SK-N-DZ (cell line): Measurements from ENCODE around the gene SLIT1. TPM values are rescaled to one million over a fixed set of nuclear protein-coding genes. Genes with fewer than 3 reads are reported as not detected.

Experiments
- DNase-seq: peaks from one replicate; pipeline ENCODE4 v3.0.0-alpha.2; 2015; ENCODE audit warnings: low spot score
- polyA plus RNA-seq, 2 experiments: library from polyadenylated mRNA; depleted of rRNA; stranded (reverse); fragments of >200 nt; gene quantifications; 2 replicates each; pipeline ENCODE4 v1.2.3, GENCODE V29; 2014

Gene SLIT1
- polyA plus RNA-seq (2014; cell fraction: cytosol; rRNA removed) = 0.07 and 0.21 TPM in 2 replicates
- 0.58 and 0.83 TPM in 2 replicates for polyA plus RNA-seq (2014; cell fraction: nucleus; rRNA removed)

- peak; percentile 43 for DNase-seq
Observed at GRCh38 chr10:97185326-97186058, at the start of gene SLIT1. TSS of gene SLIT1 (minus strand) at chr10:97185959. CDS start at chr10:97185674, 285 bp downstream.

- no peak for DNase-seq
Observed at GRCh38 chr10:97235353-97235752, 49.6 kb upstream of the SLIT1 start.

GRCh38 chr10:97234400-97234799 lies 48.6 kb upstream of the SLIT1 start:
- peak; percentile 28 for DNase-seq

- DNase-seq = no peak
Observed at GRCh38 chr10:97230146-97230545, 44.4 kb upstream of the SLIT1 start.

- DNase-seq = no peak
Observed at GRCh38 chr10:97229322-97230015, 43.7 kb upstream of the SLIT1 start.

GRCh38 chr10:97228775-97229157 lies 43.0 kb upstream of the SLIT1 start:
- no peak for DNase-seq

- DNase-seq = no peak
Observed at GRCh38 chr10:97228130-97228774, 42.5 kb upstream of the SLIT1 start.

GRCh38 chr10:97226398-97226797 lies 40.6 kb upstream of the SLIT1 start:
- DNase-seq = no peak

GRCh38 chr10:97224483-97225435 lies 39.0 kb upstream of the SLIT1 start:
- no peak for DNase-seq

- DNase-seq = peak; percentile 55
Observed at GRCh38 chr10:97222326-97222961, 36.7 kb upstream of the SLIT1 start.

- DNase-seq = no peak
Observed at GRCh38 chr10:97220355-97220754, 34.6 kb upstream of the SLIT1 start.

GRCh38 chr10:97217299-97217698 lies 31.5 kb upstream of the SLIT1 start:
- no peak for DNase-seq

GRCh38 chr10:97215619-97216260 lies 30.0 kb upstream of the SLIT1 start:
- DNase-seq = no peak

GRCh38 chr10:97213431-97213830 lies 27.7 kb upstream of the SLIT1 start:
- DNase-seq = no peak

GRCh38 chr10:97211229-97211628 lies 25.5 kb upstream of the SLIT1 start:
- DNase-seq = no peak

- peak; percentile 73 for DNase-seq
Observed at GRCh38 chr10:97210543-97210960, 24.8 kb upstream of the SLIT1 start.

GRCh38 chr10:97207756-97208346 lies 22.1 kb upstream of the SLIT1 start:
- no peak for DNase-seq

GRCh38 chr10:97207131-97207530 lies 21.4 kb upstream of the SLIT1 start:
- DNase-seq = no peak

GRCh38 chr10:97204826-97205679 lies 19.3 kb upstream of the SLIT1 start:
- no peak for DNase-seq
